ENCODE results near the gene TTN.

- TF ChIP-seq CTCF (IDR thresholded peaks at IDR 0.05) (no peak), POLR2A (IDR thresholded peaks at IDR 0.05) (no peak)
These were observed 680 bp downstream of the TTN start for GRCh38 chr2:178806543-178806942.

Measured in upper lobe of left lung (tissue), 4 donors.